ENCODE measurements around the gene STAC2. TPM values are rescaled to one million over a fixed set of nuclear protein-coding genes. Genes with fewer than 3 reads are reported as not detected.

Gene STAC2
- total RNA-seq, 2 donors from 2014 or later: not detected

- Histone ChIP-seq H3K9me3 (no peaks in the 10 kb centered on the region), H3K27me3 (peaks cover 0 to 7% of the 10 kb centered on the region in 2 donors), H3K27ac (no peak overlapping the region), H3K4me3 (no peak overlapping the region), H3K36me3 (replicated peaks in 1 of 2; ENCODE audit: insufficient read depth in 1 of 2, low read depth in 2 of 2) (peaks cover 5 to 14% of the 10 kb centered on the region in 2 donors), H3K4me1 (peaks cover 12% of the 10 kb centered on the region)
- WGBS, 2 donors: 58 to 67% methylated on average over 4 to 8 of the region's 8 CpGs
- peak in 1 of 4 donors; percentile 34 for DNase-seq
- ATAC-seq: no peak
- TF ChIP-seq, protein P1, sequence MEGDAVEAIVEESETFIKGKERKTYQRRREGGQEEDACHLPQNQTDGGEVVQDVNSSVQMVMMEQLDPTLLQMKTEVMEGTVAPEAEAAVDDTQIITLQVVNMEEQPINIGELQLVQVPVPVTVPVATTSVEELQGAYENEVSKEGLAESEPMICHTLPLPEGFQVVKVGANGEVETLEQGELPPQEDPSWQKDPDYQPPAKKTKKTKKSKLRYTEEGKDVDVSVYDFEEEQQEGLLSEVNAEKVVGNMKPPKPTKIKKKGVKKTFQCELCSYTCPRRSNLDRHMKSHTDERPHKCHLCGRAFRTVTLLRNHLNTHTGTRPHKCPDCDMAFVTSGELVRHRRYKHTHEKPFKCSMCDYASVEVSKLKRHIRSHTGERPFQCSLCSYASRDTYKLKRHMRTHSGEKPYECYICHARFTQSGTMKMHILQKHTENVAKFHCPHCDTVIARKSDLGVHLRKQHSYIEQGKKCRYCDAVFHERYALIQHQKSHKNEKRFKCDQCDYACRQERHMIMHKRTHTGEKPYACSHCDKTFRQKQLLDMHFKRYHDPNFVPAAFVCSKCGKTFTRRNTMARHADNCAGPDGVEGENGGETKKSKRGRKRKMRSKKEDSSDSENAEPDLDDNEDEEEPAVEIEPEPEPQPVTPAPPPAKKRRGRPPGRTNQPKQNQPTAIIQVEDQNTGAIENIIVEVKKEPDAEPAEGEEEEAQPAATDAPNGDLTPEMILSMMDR (IDR thresholded peaks at IDR 0.05): no peak
- TF ChIP-seq POLR2A (IDR thresholded peaks at IDR 0.05): no peak
- intact Hi-C loops (cut with DNase I): no loop called here
Measured at GRCh38 chr17:39208893-39209292, 16.9 kb downstream of the STAC2 start.

DNA sequence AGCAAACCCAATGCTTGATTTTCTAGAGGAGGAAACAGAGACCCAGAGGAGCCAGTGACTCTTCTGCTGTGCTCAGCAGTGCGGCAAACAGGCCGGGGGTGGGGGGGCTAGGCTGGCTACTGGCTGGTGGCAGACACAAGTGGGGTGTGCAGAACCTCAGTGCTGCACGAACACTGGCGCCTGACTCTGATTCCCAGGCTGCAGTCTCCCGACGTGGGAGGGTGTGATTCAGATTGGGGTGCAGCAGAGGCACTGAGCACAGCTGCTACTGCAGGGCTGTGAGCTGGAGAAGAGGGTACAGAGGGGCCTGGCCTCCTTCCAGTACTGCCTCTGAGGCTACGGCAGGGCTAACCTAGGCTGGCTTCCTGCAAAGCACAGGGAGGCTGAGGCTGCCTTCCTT, 17.6 kb downstream of the STAC2 start:
- Histone ChIP-seq H3K36me3 (replicated peaks in 1 of 2; ENCODE audit: insufficient read depth in 1 of 2, low read depth in 2 of 2) (peaks cover 13 to 20% of the 10 kb centered on the region in 2 donors), H3K4me1 (peaks cover 12% of the 10 kb centered on the region), H3K9me3 (no peaks in the 10 kb centered on the region), H3K4me3 (no peak overlapping the region), H3K27me3 (peaks cover 0 to 7% of the 10 kb centered on the region in 2 donors), H3K27ac (no peak overlapping the region)
- no peak for TF ChIP-seq POLR2A (IDR thresholded peaks at IDR 0.05)
- TF ChIP-seq, protein P1 (IDR thresholded peaks at IDR 0.05): no peak
- ATAC-seq (no peak), DNase-seq (no peak)
- 60 to 100% methylated on average over 1 to 7 of the region's 7 CpGs for WGBS, 2 donors
- intact Hi-C loops (cut with DNase I): no loop called here

GRCh38 chr17:39205112-39205526, 20.6 kb downstream of the STAC2 start:
- intact Hi-C loops (cut with DNase I): no loop called here
- H3K27me3 ChIP-seq: peaks cover 0 to 7% of the 10 kb centered on the region in 2 donors

DNA sequence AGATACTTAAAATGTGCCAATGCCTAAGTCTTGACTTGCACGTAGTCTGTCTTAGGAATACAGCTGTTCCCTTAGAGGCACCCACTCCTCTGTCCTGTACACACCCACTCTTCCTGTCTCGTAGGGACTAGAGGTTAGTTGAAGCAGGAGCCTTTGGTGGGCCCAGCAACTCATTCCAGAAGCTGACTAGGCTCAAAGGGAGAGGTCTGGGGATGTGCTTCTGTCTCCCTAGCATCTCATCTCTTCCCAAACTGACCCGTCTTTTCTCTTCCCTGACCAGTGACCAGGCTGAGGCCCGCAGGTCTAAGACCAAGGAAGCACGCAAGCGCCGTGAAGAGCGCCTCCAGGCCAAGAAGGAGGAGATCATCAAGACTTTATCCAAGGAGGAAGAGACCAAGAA, 21.5 kb downstream of the STAC2 start:
- Histone ChIP-seq H3K4me1 (peaks cover 22% of the 10 kb centered on the region), H3K9me3 (no peaks in the 10 kb centered on the region), H3K27ac (no peak overlapping the region), H3K4me3 (no peak overlapping the region), H3K27me3 (no peaks in the 10 kb centered on the region), H3K36me3 (replicated peaks in 1 of 2; ENCODE audit: insufficient read depth in 1 of 2, low read depth in 2 of 2) (peaks cover 18 to 32% of the 10 kb centered on the region in 2 donors)
- intact Hi-C loops (cut with DNase I): no loop called here
- ATAC-seq (no peak), DNase-seq (no peak)
- 79 to 90% methylated on average over 8 of the region's 8 CpGs for WGBS, 2 donors
- TF ChIP-seq, protein P1 (IDR thresholded peaks at IDR 0.05): no peak
- TF ChIP-seq POLR2A (IDR thresholded peaks at IDR 0.05): no peak

More at GRCh38 chr17:39205112-39205526, 20.6 kb downstream of the STAC2 start:
- Histone ChIP-seq H3K4me1 (peaks cover 27% of the 10 kb centered on the region), H3K27ac (no peak overlapping the region), H3K36me3 (replicated peaks in 1 of 2; ENCODE audit: insufficient read depth in 1 of 2, low read depth in 2 of 2) (peaks cover 18 to 32% of the 10 kb centered on the region in 2 donors), H3K9me3 (no peaks in the 10 kb centered on the region), H3K4me3 (no peak overlapping the region)
- no peak for DNase-seq
- 76 to 100% methylated on average over 1 to 3 of the region's 3 CpGs for WGBS, 2 donors
- no peak for ATAC-seq
- peak in 1 of 3 donors; percentile 14 for TF ChIP-seq POLR2A (IDR thresholded peaks at IDR 0.05)
- TF ChIP-seq, protein P1 (IDR thresholded peaks at IDR 0.05): no peak

- DNase-seq (no peak), ATAC-seq (no peak)
- intact Hi-C loops (cut with DNase I): no loop called here
- Histone ChIP-seq H3K4me3 (peak overlapping the region; percentile 69 to 83), H3K27me3 (no peaks in the 10 kb centered on the region), H3K4me1 (peaks cover 38% of the 10 kb centered on the region), H3K9me3 (no peaks in the 10 kb centered on the region), H3K27ac (peak overlapping the region; percentile 91 to 99 (median 98)), H3K36me3 (replicated peaks in 1 of 2; ENCODE audit: insufficient read depth in 1 of 2, low read depth in 2 of 2) (peaks cover 18 to 32% of the 10 kb centered on the region in 2 donors)
- WGBS, 2 donors: 25 to 32% methylated on average over 11 of the region's 11 CpGs
- TF ChIP-seq, protein P1 (IDR thresholded peaks at IDR 0.05): no peak
- no peak for TF ChIP-seq POLR2A (IDR thresholded peaks at IDR 0.05)
Measured at GRCh38 chr17:39200957-39201510, 24.7 kb downstream of the STAC2 start.

All from body of pancreas (tissue), 4 donors.